OCI-LY1 (cell line): Measurements from ENCODE around the gene FOXE3.

ENCODE experiments used
- CTCF ChIP-seq: fragments of 200-600 bp; sonication (generic), shearing (Covaris generic); IDR thresholded peaks from 2 replicates; pipeline ENCODE4 v1.5.1; 2017; ENCODE audit warnings: mild to moderate bottlenecking, antibody characterized with exemption, low read length, moderate library complexity, mixed read lengths
- EZH2 ChIP-seq: fragments of 200-600 bp; sonication (generic), shearing (Covaris generic); IDR thresholded peaks from 2 replicates; pipeline ENCODE4 v1.8.0; 2017; ENCODE audit warnings: borderline replicate concordance, mixed run types, mild to moderate bottlenecking, antibody characterized with exemption, low read length, moderate library complexity, mixed read lengths

GRCh38 chr1:47405697-47406096 is 10.4 kb upstream of the FOXE3 start:
- no peak for TF ChIP-seq CTCF
- no peak for TF ChIP-seq EZH2
